ENCODE results near the gene GPC3.

The GPC3 gene

GRCh38 chrX:133495464-133496391 lies 489.7 kb downstream of the GPC3 start:
- DNase-seq (ENCODE audit: extremely low spot score) = no peak
- POLR2A ChIA-PET = no interaction called here
- CTCF ChIA-PET = no interaction called here
- no peak for TF ChIP-seq FOXA1 (IDR thresholded peaks at IDR 0.05)
- no peak for TF ChIP-seq L3MBTL2 (conservative IDR thresholded peaks at IDR 0.05)

GRCh38 chrX:133493366-133493765 lies 492.0 kb downstream of the GPC3 start:
- CTCF ChIA-PET = no interaction called here
- POLR2A ChIA-PET = no interaction called here
- TF ChIP-seq HDGF (IDR thresholded peaks at IDR 0.05; ENCODE audit: borderline replicate concordance) (no peak), L3MBTL2 (conservative IDR thresholded peaks at IDR 0.05) (no peak), ELF4 (IDR thresholded peaks at IDR 0.05) (no peak), NFRKB (IDR thresholded peaks at IDR 0.05) (no peak)

GRCh38 chrX:133490955-133491354 lies 494.4 kb downstream of the GPC3 start:
- TF ChIP-seq PKNOX1 (IDR thresholded peaks at IDR 0.05) (no peak), FOXM1 (IDR thresholded peaks at IDR 0.05; ENCODE audit: borderline replicate concordance) (no peak), BHLHE40 (IDR thresholded peaks at IDR 0.05; ENCODE audit: borderline replicate concordance) (no peak), ARNT (IDR thresholded peaks at IDR 0.05) (no peak), SUZ12 (IDR thresholded peaks at IDR 0.05) (no peak), SP1 (IDR thresholded peaks at IDR 0.05) (no peak), CTBP1 (IDR thresholded peaks at IDR 0.05; ENCODE audit: borderline replicate concordance) (no peak), FOXA1 (IDR thresholded peaks at IDR 0.05) (no peak), ZNF384 (IDR thresholded peaks at IDR 0.05) (no peak), L3MBTL2 (conservative IDR thresholded peaks at IDR 0.05) (no peak), FOXK2 (IDR thresholded peaks at IDR 0.05) (no peak), ELF4 (IDR thresholded peaks at IDR 0.05) (no peak), TARDBP (IDR thresholded peaks at IDR 0.05) (no peak), LEF1 (IDR thresholded peaks at IDR 0.05; ENCODE audit: borderline replicate concordance) (no peak), NFRKB (IDR thresholded peaks at IDR 0.05) (no peak), HDGF (IDR thresholded peaks at IDR 0.05; ENCODE audit: borderline replicate concordance) (no peak)
- DNase-seq (ENCODE audit: extremely low spot score) = no peak
- ChIA-PET CTCF (no interaction called here), POLR2A (no interaction called here)

More at GRCh38 chrX:133493366-133493765, 492.0 kb downstream of the GPC3 start:
- DNase-seq (ENCODE audit: extremely low spot score) = no peak

Measured in HEK293T (cell line).